GM18507 (cell line): Measurements from ENCODE around the gene GSTP1.
"Not testable (repeated sequence)": the region's sequence is repeated elsewhere in the genome, so short reads cannot be mapped to it uniquely, and the experiment has no call there.

Experiments used
- DNase-seq: peaks from one replicate; pipeline ENCODE4 v3.0.0; 2011; ENCODE audit warnings: low read depth; ENCODE audit not compliant: insufficient read length; ENCODE audit errors: extremely low spot score
- FAIRE-seq: peaks from 2 replicates; lab custom pipeline; 2011; peaks lifted over from hg19 to GRCh38; lab: Jason Lieb, UNC

GSTP1 gene

GRCh38 chr11:67583247-67584204 lies at the start of gene GSTP1:
Gene GSTP1 (plus strand): TSS chr11:67583812. CDS start chr11:67583844, 32 bp downstream.
- peak; percentile 67 for FAIRE-seq
- no peak for DNase-seq

- DNase-seq = no peak
- no peak for FAIRE-seq
Observed at GRCh38 chr11:67534070-67534679, 49.4 kb upstream of the GSTP1 start.

GRCh38 chr11:67535561-67535960 lies 48.1 kb upstream of the GSTP1 start:
- DNase-seq = no peak
- no peak for FAIRE-seq

GRCh38 chr11:67538306-67538705 lies 45.3 kb upstream of the GSTP1 start:
- DNase-seq (no peak), FAIRE-seq (no peak)

- DNase-seq (no peak), FAIRE-seq (no peak)
Observed at GRCh38 chr11:67538823-67539505, 44.6 kb upstream of the GSTP1 start.

GRCh38 chr11:67539550-67539949 lies 44.1 kb upstream of the GSTP1 start:
- no peak for DNase-seq
- FAIRE-seq = no peak

- FAIRE-seq = no peak
- no peak for DNase-seq
Observed at GRCh38 chr11:67541198-67541597, 42.4 kb upstream of the GSTP1 start.

- DNase-seq (no peak), FAIRE-seq (no peak)
Observed at GRCh38 chr11:67542169-67542568, 41.4 kb upstream of the GSTP1 start.

- no peak for DNase-seq
- no peak for FAIRE-seq
Observed at GRCh38 chr11:67542971-67543370, 40.6 kb upstream of the GSTP1 start.

- DNase-seq (no peak), FAIRE-seq (no peak)
Observed at GRCh38 chr11:67543585-67543984, 40.0 kb upstream of the GSTP1 start.

GRCh38 chr11:67544616-67545242 lies 38.9 kb upstream of the GSTP1 start:
- peak; percentile 50 for FAIRE-seq
- no peak for DNase-seq

GRCh38 chr11:67545280-67545679 lies 38.3 kb upstream of the GSTP1 start:
- FAIRE-seq = no peak
- DNase-seq = no peak

- not testable (repeated sequence) for FAIRE-seq, DNase-seq
Observed at GRCh38 chr11:67548112-67548511, 35.5 kb upstream of the GSTP1 start.

GRCh38 chr11:67548555-67549110 lies 35.0 kb upstream of the GSTP1 start:
- DNase-seq = no peak
- FAIRE-seq = no peak

GRCh38 chr11:67551127-67551526 lies 32.5 kb upstream of the GSTP1 start:
- DNase-seq (no peak), FAIRE-seq (no peak)

GRCh38 chr11:67551697-67552096 lies 31.9 kb upstream of the GSTP1 start:
- FAIRE-seq, DNase-seq: not testable (repeated sequence)

GRCh38 chr11:67556244-67556643 lies 27.4 kb upstream of the GSTP1 start:
- no peak for DNase-seq
- no peak for FAIRE-seq

GRCh38 chr11:67558084-67558772 lies 25.4 kb upstream of the GSTP1 start:
- peak; percentile 57 for DNase-seq
- peak; percentile 92 for FAIRE-seq
